GM06990 (cell line): ENCODE data around the gene GXYLT1.
"Not testable (repeated sequence)": the region's sequence is repeated elsewhere in the genome, so short reads cannot be mapped to it uniquely, and the experiment has no call there.

Experiments used
- DNase-seq: peaks from one replicate; pipeline ENCODE4 v3.0.0-alpha.2; 2011; ENCODE audit not compliant: insufficient read length; ENCODE audit errors: extremely low read depth
- H3K27me3 ChIP-seq: replicated peaks from 2 replicates; pipeline ENCODE4 v1.6.0; 2011; ENCODE audit warnings: low read length; ENCODE audit not compliant: control insufficient read depth, insufficient read depth
- H3K36me3 ChIP-seq: 2 replicates; pipeline ENCODE4 v1.5.1; 2011; ENCODE audit warnings: low read length; ENCODE audit not compliant: control insufficient read depth, insufficient read depth
- H3K4me3 ChIP-seq: replicated peaks from 2 replicates; pipeline ENCODE4 v1.5.1; 2011; ENCODE audit warnings: low read depth, mild to moderate bottlenecking, control low read depth, low read length
- TF ChIP-seq, protein P1 (sequence below): IDR thresholded peaks from 2 replicates; pipeline ENCODE4 v1.5.1; 2011; ENCODE audit warnings: low read length, control low read depth, mild to moderate bottlenecking, inconsistent platforms; ENCODE audit not compliant: insufficient read depth, poor library complexity, severe bottlenecking

The GXYLT1 gene, protein sequence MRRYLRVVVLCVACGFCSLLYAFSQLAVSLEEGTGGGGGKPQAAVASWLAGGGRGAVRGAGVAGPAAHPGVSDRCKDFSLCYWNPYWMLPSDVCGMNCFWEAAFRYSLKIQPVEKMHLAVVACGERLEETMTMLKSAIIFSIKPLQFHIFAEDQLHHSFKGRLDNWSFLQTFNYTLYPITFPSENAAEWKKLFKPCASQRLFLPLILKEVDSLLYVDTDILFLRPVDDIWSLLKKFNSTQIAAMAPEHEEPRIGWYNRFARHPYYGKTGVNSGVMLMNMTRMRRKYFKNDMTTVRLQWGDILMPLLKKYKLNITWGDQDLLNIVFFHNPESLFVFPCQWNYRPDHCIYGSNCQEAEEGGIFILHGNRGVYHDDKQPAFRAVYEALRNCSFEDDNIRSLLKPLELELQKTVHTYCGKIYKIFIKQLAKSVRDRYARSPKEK

DNA sequence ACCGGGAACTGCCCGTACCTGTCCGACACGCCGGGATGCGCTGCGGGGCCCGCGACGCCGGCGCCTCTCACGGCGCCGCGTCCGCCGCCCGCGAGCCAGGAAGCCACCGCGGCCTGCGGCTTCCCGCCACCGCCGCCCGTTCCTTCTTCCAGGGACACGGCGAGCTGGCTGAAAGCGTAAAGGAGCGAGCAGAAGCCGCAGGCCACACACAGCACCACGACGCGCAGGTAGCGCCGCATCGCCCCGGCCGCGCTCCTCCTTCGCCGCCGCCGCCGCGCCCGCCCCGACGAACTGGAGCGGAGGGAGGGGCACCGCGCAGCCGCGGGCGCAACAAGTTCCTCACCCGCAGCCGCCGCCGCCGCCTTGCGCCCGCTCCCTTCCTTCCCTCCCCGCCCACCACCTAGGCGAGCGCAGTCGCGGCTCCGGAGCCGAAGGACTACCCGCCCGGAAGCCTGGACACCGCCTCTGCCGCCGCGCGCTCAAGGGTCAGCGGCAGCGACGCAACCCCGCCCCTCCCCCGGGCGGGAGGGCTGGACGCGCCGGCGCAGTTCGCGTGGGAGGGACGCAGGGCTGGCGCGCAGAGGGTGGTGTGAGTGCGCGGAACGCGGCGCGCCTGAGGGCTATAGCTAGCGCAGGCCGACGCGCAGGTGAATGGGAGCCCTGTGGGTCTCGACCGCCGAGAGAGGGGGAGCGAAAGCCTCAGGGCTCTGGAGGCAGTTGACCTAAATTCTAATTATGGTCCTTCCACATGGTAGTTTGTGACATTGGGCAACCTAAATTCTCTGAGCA lies at the start of gene GXYLT1:
TSS of gene GXYLT1 (minus strand) at position 467 of the 789 bp plus-strand sequence. CDS start at position 239, 228 bp downstream.
- Histone ChIP-seq H3K4me3 (peak within 1 kb of the TSS; percentile 76), H3K27me3 (no peaks in the 10 kb centered on the region)
- TF ChIP-seq, protein P1, sequence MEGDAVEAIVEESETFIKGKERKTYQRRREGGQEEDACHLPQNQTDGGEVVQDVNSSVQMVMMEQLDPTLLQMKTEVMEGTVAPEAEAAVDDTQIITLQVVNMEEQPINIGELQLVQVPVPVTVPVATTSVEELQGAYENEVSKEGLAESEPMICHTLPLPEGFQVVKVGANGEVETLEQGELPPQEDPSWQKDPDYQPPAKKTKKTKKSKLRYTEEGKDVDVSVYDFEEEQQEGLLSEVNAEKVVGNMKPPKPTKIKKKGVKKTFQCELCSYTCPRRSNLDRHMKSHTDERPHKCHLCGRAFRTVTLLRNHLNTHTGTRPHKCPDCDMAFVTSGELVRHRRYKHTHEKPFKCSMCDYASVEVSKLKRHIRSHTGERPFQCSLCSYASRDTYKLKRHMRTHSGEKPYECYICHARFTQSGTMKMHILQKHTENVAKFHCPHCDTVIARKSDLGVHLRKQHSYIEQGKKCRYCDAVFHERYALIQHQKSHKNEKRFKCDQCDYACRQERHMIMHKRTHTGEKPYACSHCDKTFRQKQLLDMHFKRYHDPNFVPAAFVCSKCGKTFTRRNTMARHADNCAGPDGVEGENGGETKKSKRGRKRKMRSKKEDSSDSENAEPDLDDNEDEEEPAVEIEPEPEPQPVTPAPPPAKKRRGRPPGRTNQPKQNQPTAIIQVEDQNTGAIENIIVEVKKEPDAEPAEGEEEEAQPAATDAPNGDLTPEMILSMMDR, result no peak

DNA sequence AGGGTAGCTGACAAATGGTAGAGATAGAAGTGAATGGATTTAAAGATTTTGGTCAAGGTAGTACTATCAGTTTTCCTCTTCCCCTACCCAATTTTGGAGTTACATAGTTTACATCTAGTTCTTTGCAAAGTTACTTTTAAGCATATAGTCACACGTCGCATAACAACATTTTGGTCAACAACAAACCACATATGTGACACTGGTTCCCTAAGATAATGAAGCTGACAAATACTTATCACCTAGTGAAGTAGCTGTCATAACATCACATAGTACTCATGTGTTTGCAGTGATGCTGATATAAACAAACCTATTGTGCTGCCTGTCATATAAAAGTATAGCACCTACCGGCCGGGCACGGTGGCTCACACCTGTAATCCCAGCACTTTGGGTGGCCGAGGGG lies 48.0 kb upstream of the GXYLT1 start:
- no peaks in the 10 kb centered on the region for H3K27me3 ChIP-seq
- no peak overlapping the region for H3K4me3 ChIP-seq
- H3K36me3 ChIP-seq, result peaks cover 5% of the 10 kb centered on the region
- TF ChIP-seq, protein P1, result no peak
- DNase-seq, result no peak

More for the DNA sequence above, at the start of gene GXYLT1:
- no peaks in the 10 kb centered on the region for H3K36me3 ChIP-seq
- DNase-seq, result peak; percentile 97

DNA sequence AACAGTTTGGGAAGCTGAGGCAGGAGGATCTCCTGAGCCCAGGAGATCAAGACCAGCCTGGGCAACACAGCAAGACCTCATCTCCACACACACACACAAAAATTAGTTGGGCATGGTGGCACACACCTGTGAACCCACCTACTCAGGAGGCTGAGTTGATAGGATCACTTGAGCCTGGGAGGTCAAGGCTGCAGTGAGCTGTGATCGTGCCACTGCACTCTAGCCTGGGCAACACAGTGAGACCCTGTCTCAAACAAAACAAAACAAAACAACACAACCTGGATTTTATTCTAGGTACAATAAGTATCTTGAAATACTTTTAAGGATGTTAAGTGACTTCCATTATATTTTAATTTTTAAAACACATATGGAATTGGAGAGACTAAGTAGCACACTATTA lies 47.6 kb upstream of the GXYLT1 start:
- H3K4me3 ChIP-seq, result no peak overlapping the region
- peaks cover 5% of the 10 kb centered on the region for H3K36me3 ChIP-seq
- no peak for DNase-seq
- TF ChIP-seq, protein P1, result no peak
- H3K27me3 ChIP-seq, result no peaks in the 10 kb centered on the region

DNA sequence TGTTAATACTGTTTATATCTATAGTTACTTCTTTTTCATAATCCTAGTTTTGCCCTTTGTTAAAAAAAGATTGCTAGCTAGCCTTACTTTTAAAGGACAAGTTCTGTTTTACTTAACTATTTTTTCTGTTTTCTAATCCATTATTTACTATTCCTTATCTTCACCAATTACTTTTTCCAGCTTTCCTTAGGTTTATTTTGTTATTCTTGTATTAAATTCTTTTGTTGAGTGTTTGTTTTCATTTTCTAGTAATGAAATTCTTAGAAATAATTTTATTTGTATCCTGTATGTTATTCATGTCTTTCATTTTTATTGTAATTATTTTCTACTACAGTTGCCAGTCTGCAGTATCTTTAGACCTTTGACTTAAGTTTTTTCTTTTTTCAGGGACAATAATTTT lies 45.7 kb upstream of the GXYLT1 start:
- TF ChIP-seq, protein P1, result no peak
- Histone ChIP-seq H3K27me3 (no peaks in the 10 kb centered on the region), H3K36me3 (peaks cover 2% of the 10 kb centered on the region; the same call in 1 of the 2 replicates), H3K4me3 (no peak overlapping the region)
- no peak for DNase-seq

DNA sequence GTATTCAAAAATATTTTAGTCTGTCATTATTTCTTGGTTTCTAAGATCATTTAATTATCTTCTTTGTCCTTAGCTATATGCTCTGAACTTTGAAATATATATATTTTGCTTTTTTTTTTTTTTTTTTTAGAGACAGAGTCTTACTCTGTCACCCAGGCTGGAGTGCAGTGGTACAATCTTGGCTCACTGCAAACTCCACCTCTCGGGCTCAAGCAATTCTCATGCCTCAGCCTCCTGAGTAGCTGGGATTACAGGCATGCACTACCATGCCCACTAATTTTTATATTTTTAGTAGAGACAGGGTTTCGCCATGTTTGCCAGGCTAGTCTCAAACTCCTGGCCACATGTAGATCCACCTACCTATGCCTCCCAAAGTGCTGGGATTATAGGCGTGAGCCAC lies 43.6 kb upstream of the GXYLT1 start:
- DNase-seq, H3K27me3 ChIP-seq, H3K4me3 ChIP-seq, H3K36me3 ChIP-seq: not testable (repeated sequence)

DNA sequence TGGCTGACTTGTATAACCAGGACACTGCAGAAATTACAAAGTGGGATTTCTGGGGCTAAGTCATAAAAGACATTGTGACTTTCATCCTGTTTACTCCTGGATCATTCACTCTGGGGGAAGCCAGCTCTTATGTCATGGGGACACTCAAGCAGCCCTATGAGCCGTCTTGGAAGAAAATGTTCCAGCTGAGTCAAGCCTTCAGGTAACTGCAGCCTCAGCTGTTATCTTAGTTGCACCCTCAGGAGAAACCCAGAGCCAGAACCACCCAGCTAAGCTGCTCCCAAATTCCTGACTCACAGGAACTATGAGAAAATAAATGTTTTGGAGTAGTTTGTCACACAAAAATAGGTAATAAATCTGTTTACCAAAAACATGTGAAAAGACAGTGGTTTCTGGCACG lies 43.1 kb upstream of the GXYLT1 start:
- H3K4me3 ChIP-seq, result no peak overlapping the region
- no peaks in the 10 kb centered on the region for H3K36me3 ChIP-seq

More for the DNA sequence above, 43.1 kb upstream of the GXYLT1 start:
- TF ChIP-seq, protein P1, result no peak
- DNase-seq, result no peak
- no peaks in the 10 kb centered on the region for H3K27me3 ChIP-seq
